Mucosa of descending colon (tissue), 3 donors: ENCODE results near the gene EDA. TPM values are rescaled to one million over a fixed set of nuclear protein-coding genes. Genes with fewer than 3 reads are reported as not detected.
"Not testable (repeated sequence)": the region's sequence is repeated elsewhere in the genome, so short reads cannot be mapped to it uniquely, and the experiment has no call there.

Experiments
- ATAC-seq: fragments of 200-7000 bp; cut with Tn5 transposase; one replicate; pipeline ENCODE4 v1.9.1; 2020; ENCODE audit warnings: mild to moderate bottlenecking, moderate library complexity
- DNase-seq, 3 donors: peaks; one replicate each; pipeline ENCODE4 v3.0.0-alpha.2; 2020
- H3K36me3 ChIP-seq: fragments of 200-600 bp; one replicate; pipeline ENCODE4 v1.8.0; 2021; ENCODE audit warnings: low read depth, mild to moderate bottlenecking
- H3K4me1 ChIP-seq: fragments of 200-600 bp; one replicate; pipeline ENCODE4 v1.8.0; 2021; ENCODE audit warnings: low read depth, mild to moderate bottlenecking
- H3K4me3 ChIP-seq: fragments of 200-600 bp; one replicate; pipeline ENCODE4 v1.8.0; 2021; ENCODE audit warnings: mild to moderate bottlenecking
- H3K9me3 ChIP-seq: fragments of 200-600 bp; one replicate; pipeline ENCODE4 v1.8.0; 2021; ENCODE audit warnings: mild to moderate bottlenecking
- intact Hi-C, 2 donors: fragments of 100-400 bp; cut with DNase I in 1 of 2; cut with micrococcal nuclease in 1 of 2; formaldehyde crosslinking; loops; one replicate each; pipeline versions ENCODE4 v1.11.0 to v1.11.1; 2022; cut with DNase I, micrococcal nuclease
- total RNA-seq, 3 donors: library from RNA; stranded (reverse); fragmentation: NEBNext Ultra II Directional in 2 of 3; extraction: Animal tissue kit (Norgen Biotek cat#: 25700) in 2 of 3; gene quantifications; one replicate each; pipeline versions ENCODE4 v1.2.1 to v1.2.4, GENCODE V29; 2021 to 2023
- TF ChIP-seq, protein P1 (sequence below): fragments of 200-600 bp; IDR thresholded peaks from one replicate; pipeline ENCODE4 v1.8.0; 2022; ENCODE audit warnings: antibody characterized with exemption, mild to moderate bottlenecking
- donor health status: DM: no; HTN: no; CAD: no; lungs with moderate emphysema.
- donor health status: DM: no; HTN: no; CAD: no.
- donor health status: DM: no; HTN: yes; CAD: no.

Gene EDA
- total RNA-seq, 3 donors from 2014 or later: 2.6 to 7.2 (median 4.9) TPM

DNA sequence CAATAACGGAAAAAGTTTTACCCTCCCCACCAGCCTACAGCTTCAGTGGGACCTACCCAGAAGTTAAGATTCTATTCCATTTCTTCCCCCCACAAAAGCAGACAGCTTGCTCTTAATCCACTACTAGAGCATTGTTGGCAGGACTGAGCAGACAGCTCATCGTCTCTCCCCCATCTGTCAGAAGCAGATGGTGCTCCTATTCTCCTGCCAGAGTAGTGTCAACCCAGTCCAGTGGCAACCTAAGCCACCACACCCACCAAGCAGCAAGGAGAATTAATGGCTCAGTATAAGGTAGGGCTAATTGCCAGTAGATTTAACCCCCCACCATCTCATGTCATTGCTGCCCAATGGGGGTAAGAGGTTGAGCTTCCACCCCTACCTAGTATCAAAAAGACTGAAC lies 371.8 kb downstream of the EDA start:
- no peaks in the 10 kb centered on the region for H3K9me3 ChIP-seq
- H3K4me1 ChIP-seq: no peaks in the 10 kb centered on the region
- no peak for ATAC-seq
- TF ChIP-seq, protein P1, sequence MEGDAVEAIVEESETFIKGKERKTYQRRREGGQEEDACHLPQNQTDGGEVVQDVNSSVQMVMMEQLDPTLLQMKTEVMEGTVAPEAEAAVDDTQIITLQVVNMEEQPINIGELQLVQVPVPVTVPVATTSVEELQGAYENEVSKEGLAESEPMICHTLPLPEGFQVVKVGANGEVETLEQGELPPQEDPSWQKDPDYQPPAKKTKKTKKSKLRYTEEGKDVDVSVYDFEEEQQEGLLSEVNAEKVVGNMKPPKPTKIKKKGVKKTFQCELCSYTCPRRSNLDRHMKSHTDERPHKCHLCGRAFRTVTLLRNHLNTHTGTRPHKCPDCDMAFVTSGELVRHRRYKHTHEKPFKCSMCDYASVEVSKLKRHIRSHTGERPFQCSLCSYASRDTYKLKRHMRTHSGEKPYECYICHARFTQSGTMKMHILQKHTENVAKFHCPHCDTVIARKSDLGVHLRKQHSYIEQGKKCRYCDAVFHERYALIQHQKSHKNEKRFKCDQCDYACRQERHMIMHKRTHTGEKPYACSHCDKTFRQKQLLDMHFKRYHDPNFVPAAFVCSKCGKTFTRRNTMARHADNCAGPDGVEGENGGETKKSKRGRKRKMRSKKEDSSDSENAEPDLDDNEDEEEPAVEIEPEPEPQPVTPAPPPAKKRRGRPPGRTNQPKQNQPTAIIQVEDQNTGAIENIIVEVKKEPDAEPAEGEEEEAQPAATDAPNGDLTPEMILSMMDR: no peak
- intact Hi-C loops: no loop called here
- no peaks in the 10 kb centered on the region for H3K36me3 ChIP-seq
- H3K4me3 ChIP-seq: no peak overlapping the region
- DNase-seq: no peak

DNA sequence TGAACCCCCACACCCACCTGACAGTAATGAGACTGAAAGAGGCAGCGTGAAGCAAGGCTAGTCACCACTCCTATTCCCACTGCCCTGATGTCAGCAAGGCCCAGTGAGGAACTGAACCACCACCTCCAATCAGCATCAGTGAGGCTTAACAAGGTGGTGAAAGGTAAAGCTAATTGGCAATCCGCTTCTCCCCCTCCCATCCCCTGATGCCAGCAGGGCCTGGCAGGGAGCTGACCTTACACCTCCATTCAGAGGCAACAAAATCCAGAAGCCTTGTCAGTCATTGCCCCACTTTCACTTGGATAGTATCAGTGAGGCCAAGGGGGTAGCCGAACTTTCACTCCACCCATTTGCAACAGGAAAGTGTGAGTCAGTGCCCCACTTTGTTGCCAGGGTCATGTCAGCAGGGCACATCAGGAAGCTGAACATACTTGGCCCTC lies 373.1 kb downstream of the EDA start:
- intact Hi-C loops: no loop called here
- DNase-seq (no peak), ATAC-seq (no peak)
- H3K9me3 ChIP-seq: no peaks in the 10 kb centered on the region
- no peak overlapping the region for H3K4me3 ChIP-seq
- no peaks in the 10 kb centered on the region for H3K36me3 ChIP-seq
- no peaks in the 10 kb centered on the region for H3K4me1 ChIP-seq
- TF ChIP-seq, protein P1: no peak

DNA sequence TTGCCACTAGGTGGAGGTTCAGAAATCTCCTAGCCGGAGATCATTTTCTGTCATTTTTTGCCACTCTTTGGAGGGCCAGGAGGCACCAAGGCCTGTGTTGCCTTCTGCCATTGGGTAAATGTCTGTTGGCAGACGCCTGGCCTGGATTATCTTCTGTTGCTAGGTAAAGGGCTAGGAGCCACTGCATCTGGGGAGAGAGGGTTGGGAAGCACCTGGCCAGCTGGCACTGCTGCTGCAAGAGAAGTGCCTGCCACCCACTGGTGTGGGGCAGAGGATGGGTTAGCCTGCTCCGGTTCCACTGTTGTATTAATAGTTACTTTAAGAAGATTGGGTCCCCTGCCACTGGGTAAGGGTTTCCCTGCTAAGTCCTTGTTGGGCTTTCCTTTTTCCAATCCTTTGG lies 375.8 kb downstream of the EDA start:
- TF ChIP-seq, protein P1: no peak
- no peaks in the 10 kb centered on the region for H3K4me1 ChIP-seq
- intact Hi-C loops: no loop called here
- no peak overlapping the region for H3K4me3 ChIP-seq
- H3K9me3 ChIP-seq: no peaks in the 10 kb centered on the region
- H3K36me3 ChIP-seq: no peaks in the 10 kb centered on the region
- DNase-seq (no peak), ATAC-seq (no peak)

DNA sequence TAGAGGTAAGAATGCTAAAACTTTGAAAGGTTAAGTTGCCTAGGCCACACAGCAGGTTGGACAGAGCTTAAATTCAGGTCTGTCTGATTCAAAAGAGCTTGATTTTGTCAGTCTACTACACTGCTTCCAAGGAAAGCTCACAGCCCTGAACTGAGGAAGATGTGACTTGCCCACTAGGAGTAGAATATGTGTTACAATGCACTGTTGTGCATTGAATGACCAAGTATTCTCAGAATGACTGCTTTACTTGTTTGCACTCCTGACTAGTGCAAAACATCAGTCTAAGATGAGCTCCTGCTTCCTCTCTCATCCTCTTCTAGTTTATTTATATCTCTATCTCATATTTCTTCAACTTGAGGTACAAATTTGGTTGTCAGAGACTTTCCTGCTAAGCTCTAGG lies 377.6 kb downstream of the EDA start:
- Histone ChIP-seq H3K36me3 (no peaks in the 10 kb centered on the region), H3K9me3 (no peaks in the 10 kb centered on the region), H3K4me1 (no peaks in the 10 kb centered on the region), H3K4me3 (no peak overlapping the region)
- TF ChIP-seq, protein P1: no peak
- ATAC-seq: no peak
- no peak for DNase-seq
- intact Hi-C loops: no loop called here

DNA sequence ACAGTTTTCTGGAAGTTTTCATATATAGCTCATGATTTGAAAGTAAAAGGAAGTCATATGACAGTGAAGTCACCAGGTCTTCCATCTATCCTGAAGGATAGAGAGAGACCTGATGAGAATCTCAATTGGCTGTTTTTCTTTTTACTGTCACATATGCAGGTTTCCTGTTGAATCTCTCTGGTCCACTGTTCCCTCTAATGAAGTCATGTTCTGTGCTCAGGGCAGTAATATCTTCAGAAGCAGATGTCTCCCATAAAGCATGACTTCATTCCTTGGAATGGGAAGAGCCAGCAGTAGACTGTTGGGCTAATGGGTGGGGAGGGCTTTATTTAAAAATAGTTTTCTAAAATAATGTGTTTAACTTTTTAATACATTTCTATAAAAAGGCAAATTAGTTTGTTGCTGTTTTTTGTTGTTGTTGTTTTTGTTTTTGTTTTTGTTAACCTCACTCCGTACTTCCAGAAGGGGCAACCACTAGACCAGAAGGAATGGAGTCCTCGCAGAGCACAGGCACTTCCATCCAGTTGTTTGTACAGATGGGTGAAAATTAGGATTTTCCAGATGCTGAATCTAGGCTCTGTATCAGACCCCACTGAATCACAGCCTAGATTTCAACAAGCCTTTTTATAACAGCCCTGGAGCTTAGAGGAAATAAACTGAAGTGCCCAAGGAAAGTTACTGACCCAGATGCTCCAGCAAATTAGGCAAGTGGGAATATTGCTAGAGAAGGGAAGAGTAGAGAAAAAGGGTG lies 379.6 kb downstream of the EDA start:
- ATAC-seq (no peak), DNase-seq (no peak)
- Histone ChIP-seq H3K36me3 (no peaks in the 10 kb centered on the region), H3K4me1 (no peaks in the 10 kb centered on the region), H3K9me3 (no peaks in the 10 kb centered on the region), H3K4me3 (no peak overlapping the region)
- TF ChIP-seq, protein P1: no peak
- intact Hi-C loops: no loop called here

DNA sequence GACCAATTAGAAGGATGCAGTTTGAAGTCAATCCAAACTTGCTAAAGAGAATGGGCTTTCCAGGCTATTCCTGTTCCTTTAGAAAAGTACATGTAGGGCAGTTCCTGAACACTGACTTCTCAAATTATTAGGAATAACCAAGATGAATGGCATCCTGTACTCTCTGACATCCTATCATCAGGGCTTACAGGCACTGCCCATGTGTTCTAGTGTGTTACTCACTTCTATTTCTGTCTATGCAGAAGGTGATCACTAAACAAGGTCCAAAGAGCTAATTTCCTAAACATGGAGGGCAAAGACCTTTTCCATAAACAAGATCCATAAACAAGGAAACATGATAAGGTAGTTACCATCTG lies 380.2 kb downstream of the EDA start:
- no peaks in the 10 kb centered on the region for H3K9me3 ChIP-seq
- no peak overlapping the region for H3K4me3 ChIP-seq
- no peaks in the 10 kb centered on the region for H3K4me1 ChIP-seq
- intact Hi-C loops: no loop called here
- H3K36me3 ChIP-seq: no peaks in the 10 kb centered on the region
- ATAC-seq: no peak
- no peak for DNase-seq
- TF ChIP-seq, protein P1: no peak

DNA sequence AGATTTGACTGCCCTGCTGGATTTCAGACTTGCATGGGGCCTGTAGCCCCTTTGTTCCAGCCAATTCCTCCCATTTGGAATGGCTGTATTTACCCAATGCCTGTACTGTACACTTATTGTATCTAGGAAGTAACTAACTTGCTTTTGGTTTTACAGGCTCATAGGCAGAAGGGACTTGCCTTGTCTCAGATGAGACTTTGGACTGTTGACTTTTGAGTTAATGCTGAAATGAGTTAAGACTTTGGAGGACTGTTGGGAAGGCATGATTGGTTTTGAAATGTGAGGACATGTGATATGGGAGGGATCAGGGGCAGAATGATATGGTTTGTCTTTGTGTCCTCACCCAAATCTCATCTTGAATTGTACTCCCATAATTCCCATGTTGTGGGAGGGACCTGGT lies 382.4 kb downstream of the EDA start:
- intact Hi-C loops, H3K36me3 ChIP-seq, H3K4me3 ChIP-seq, H3K4me1 ChIP-seq, DNase-seq, H3K9me3 ChIP-seq, ATAC-seq: not testable (repeated sequence)
